K562 (cell line): Measurements from ENCODE around the gene FASN.

Experiments used
- EZH2 ChIP-seq: IDR thresholded peaks from 2 replicates; pipeline ENCODE4 v1.6.1; 2012; ENCODE audit warnings: low read depth, mild to moderate bottlenecking, inconsistent platforms, low read length, borderline replicate concordance
- FOXK2 ChIP-seq, 2 experiments: fragments of 450-650 bp; IDR thresholded peaks in 1 of 2; conservative IDR thresholded peaks in 1 of 2; 2 replicates each; pipeline ENCODE4 v1.6.1; 2016; ENCODE audit warnings: low read depth in 2 of 2, mild to moderate bottlenecking in 1 of 2
- PCBP1 ChIP-seq: fragments of 200-400 bp; formaldehyde crosslinking; IDR thresholded peaks from 2 replicates; pipeline ENCODE4 v1.6.1; 2018; ENCODE audit warnings: mild to moderate bottlenecking, low read depth, low read length; ENCODE audit not compliant: poor library complexity, severe bottlenecking
- PCBP2 ChIP-seq: fragments of 200-400 bp; formaldehyde crosslinking; IDR thresholded peaks from 2 replicates; pipeline ENCODE4 v1.6.1; 2018; ENCODE audit warnings: low read length, low read depth, mild to moderate bottlenecking, moderate library complexity; ENCODE audit not compliant: poor library complexity, severe bottlenecking
- SP1 ChIP-seq: sonication (generic); formaldehyde crosslinking; IDR thresholded peaks from 2 replicates; pipeline ENCODE4 v1.8.1; 2022; ENCODE audit warnings: mild to moderate bottlenecking, missing genetic modification reagents
- TF ChIP-seq, protein P1 (sequence below), 3 experiments: IDR thresholded peaks in 2 of 3; conservative IDR thresholded peaks in 1 of 3; 2 replicates each; pipeline ENCODE4 v1.5.1; 2011 to 2012; ENCODE audit warnings: low read length in 3 of 3, mild to moderate bottlenecking in 3 of 3, control low read depth in 2 of 3, improper control_type of control experiment in 1 of 3, inconsistent platforms in 1 of 3, low read depth in 1 of 3, mixed read lengths in 1 of 3, moderate library complexity in 1 of 3; ENCODE audit not compliant: insufficient read depth in 2 of 3

DNA sequence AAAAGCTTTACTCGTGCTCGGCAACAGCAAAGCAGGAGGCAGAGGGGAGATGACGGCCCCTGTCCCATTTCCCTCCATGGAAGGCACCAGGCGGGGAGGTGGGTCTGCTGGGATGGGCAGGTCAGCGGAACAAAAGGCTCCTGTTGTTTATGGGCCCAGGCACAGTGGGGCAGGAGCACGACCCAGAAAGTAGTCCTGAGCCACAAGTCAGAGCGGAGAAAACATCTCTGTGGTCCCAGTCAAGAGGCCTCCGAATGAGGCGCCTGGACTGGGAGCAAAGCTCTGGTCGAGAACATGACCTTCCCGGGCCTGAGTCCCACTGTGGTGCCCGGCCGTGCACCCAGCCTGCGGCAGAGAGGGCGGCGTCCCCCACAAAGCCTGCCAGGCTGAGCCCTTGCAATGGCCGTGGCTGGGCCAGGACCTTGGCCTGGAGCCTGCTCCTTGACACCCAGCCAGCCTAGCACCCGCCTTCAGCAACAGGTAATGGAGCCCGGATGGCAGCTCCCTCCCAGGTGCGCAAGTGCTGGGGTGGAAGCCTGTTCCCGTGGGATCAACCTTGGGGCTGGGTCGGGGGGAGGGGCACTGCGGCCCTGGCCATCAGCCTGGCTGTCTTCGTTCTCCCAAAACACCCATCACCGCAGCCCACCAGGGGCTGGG is 50.0 kb downstream of the FASN start:
- TF ChIP-seq FOXK2 (conservative IDR thresholded peaks at IDR 0.05 in 1 of 2, IDR thresholded peaks at IDR 0.05 in 1 of 2; ENCODE audit: low read depth in 2 of 2) (no peak), PCBP1 (no peak), EZH2 (no peak), SP1 (CRISPR knock-in tag) (no peak), PCBP2 (no peak)
- TF ChIP-seq, protein P1, sequence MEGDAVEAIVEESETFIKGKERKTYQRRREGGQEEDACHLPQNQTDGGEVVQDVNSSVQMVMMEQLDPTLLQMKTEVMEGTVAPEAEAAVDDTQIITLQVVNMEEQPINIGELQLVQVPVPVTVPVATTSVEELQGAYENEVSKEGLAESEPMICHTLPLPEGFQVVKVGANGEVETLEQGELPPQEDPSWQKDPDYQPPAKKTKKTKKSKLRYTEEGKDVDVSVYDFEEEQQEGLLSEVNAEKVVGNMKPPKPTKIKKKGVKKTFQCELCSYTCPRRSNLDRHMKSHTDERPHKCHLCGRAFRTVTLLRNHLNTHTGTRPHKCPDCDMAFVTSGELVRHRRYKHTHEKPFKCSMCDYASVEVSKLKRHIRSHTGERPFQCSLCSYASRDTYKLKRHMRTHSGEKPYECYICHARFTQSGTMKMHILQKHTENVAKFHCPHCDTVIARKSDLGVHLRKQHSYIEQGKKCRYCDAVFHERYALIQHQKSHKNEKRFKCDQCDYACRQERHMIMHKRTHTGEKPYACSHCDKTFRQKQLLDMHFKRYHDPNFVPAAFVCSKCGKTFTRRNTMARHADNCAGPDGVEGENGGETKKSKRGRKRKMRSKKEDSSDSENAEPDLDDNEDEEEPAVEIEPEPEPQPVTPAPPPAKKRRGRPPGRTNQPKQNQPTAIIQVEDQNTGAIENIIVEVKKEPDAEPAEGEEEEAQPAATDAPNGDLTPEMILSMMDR (IDR thresholded peaks at IDR 0.05 in 2 of 3, conservative IDR thresholded peaks at IDR 0.05 in 1 of 3; ENCODE audit: insufficient read depth in 2 of 3, low read depth in 1 of 3, low read length in 3 of 3): no peak
